GM18499 (cell line): ENCODE data around the gene TRAPPC11.

ENCODE experiments used
- ATAC-seq: cut with Tn5 transposase; IDR thresholded peaks from one replicate; pipeline ENCODE4 v1.9.1; 2021; ENCODE audit warnings: moderate number of reproducible peaks; ENCODE audit not compliant: insufficient read depth, unreplicated experiment

Gene TRAPPC11

GRCh38 chr4:183636923-183637322 is 22.2 kb upstream of the TRAPPC11 start:
- no peak for ATAC-seq

- ATAC-seq, result no peak
Observed at GRCh38 chr4:183637461-183637860, 21.6 kb upstream of the TRAPPC11 start.

GRCh38 chr4:183638436-183638835 is 20.7 kb upstream of the TRAPPC11 start:
- ATAC-seq, result no peak

- ATAC-seq, result no peak
Observed at GRCh38 chr4:183639291-183639690, 19.8 kb upstream of the TRAPPC11 start.

- ATAC-seq, result no peak
Observed at GRCh38 chr4:183645326-183645725, 13.8 kb upstream of the TRAPPC11 start.

- no peak for ATAC-seq
Observed at GRCh38 chr4:183657564-183657963, 1.5 kb upstream of the TRAPPC11 start.

- peak; percentile 24 for ATAC-seq
Observed at GRCh38 chr4:183658362-183659028, 598 bp upstream of the TRAPPC11 start.

GRCh38 chr4:183659872-183660242 is 764 bp downstream of the TRAPPC11 start:
- ATAC-seq, result no peak

- no peak for ATAC-seq
Observed at GRCh38 chr4:183666088-183666487, 7.0 kb downstream of the TRAPPC11 start.

- ATAC-seq, result no peak
Observed at GRCh38 chr4:183670251-183670650, 11.2 kb downstream of the TRAPPC11 start.

- ATAC-seq, result no peak
Observed at GRCh38 chr4:183670960-183671555, 12.0 kb downstream of the TRAPPC11 start.

- no peak for ATAC-seq
Observed at GRCh38 chr4:183674153-183674552, 15.1 kb downstream of the TRAPPC11 start.

GRCh38 chr4:183675625-183676024 is 16.5 kb downstream of the TRAPPC11 start:
- ATAC-seq, result no peak

GRCh38 chr4:183681119-183681518 is 22.0 kb downstream of the TRAPPC11 start:
- ATAC-seq, result no peak

GRCh38 chr4:183686461-183686860 is 27.4 kb downstream of the TRAPPC11 start:
- ATAC-seq, result no peak

GRCh38 chr4:183688216-183688615 is 29.1 kb downstream of the TRAPPC11 start:
- no peak for ATAC-seq

- ATAC-seq, result no peak
Observed at GRCh38 chr4:183691006-183691405, 31.9 kb downstream of the TRAPPC11 start.

GRCh38 chr4:183691897-183692296 is 32.8 kb downstream of the TRAPPC11 start:
- no peak for ATAC-seq

GRCh38 chr4:183698909-183699308 is 39.8 kb downstream of the TRAPPC11 start:
- no peak for ATAC-seq

- no peak for ATAC-seq
Observed at GRCh38 chr4:183700407-183700806, 41.3 kb downstream of the TRAPPC11 start.

- no peak for ATAC-seq
Observed at GRCh38 chr4:183702492-183702891, 43.4 kb downstream of the TRAPPC11 start.

GRCh38 chr4:183714626-183715025 is 55.5 kb downstream of the TRAPPC11 start:
- ATAC-seq, result no peak
